ENCODE results near the gene ATP6V0C. TPM values are rescaled to one million over a fixed set of nuclear protein-coding genes. Genes with fewer than 3 reads are reported as not detected.

Gene ATP6V0C
- total and polyA plus RNA-seq, 2 donors from 2014 or later: 303 to 520 TPM

DNA sequence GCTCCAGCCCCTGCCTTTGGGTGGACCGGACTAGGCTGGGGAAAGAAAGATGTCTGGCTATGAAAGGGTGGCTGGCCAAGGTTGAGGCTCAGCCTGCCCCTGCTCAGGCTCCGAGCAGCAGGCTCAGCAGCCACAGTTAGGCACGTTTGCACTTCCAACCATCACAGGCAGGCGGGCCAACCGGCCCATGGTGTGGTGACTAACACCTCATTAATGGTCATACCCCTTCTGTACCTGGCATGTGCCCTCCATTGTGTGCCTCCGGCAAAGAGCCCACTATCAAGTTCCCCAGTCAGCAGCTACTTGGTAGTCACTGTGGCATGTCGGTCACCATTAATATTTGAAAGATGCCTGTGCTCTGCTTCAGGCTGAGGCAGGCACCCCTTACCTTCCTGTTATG, 32.1 kb upstream of the ATP6V0C start:
- no peaks in the 10 kb centered on the region for H3K27me3 ChIP-seq (ENCODE audit: control insufficient read depth, insufficient read depth, low read length)
- intact Hi-C loops (cut with DNase I): no loop called here
- no peak overlapping the region for H3K9ac ChIP-seq (ENCODE audit: low read length in 3 of 3)
- H3K27ac ChIP-seq (ENCODE audit: low read depth in 2 of 2, low read length in 2 of 2): peak overlapping the region; percentile 75 to 78
- H3K4me3 ChIP-seq (ENCODE audit: low read length in 3 of 3): no peak overlapping the region
- FAIRE-seq: no peak
- peaks cover 0 to 58% (median 20%) of the 10 kb centered on the region in 3 donors for H3K4me1 ChIP-seq (ENCODE audit: control insufficient read depth in 2 of 3, insufficient read depth in 2 of 3, low read depth in 1 of 3, low read length in 3 of 3)
- TF ChIP-seq, protein P1, sequence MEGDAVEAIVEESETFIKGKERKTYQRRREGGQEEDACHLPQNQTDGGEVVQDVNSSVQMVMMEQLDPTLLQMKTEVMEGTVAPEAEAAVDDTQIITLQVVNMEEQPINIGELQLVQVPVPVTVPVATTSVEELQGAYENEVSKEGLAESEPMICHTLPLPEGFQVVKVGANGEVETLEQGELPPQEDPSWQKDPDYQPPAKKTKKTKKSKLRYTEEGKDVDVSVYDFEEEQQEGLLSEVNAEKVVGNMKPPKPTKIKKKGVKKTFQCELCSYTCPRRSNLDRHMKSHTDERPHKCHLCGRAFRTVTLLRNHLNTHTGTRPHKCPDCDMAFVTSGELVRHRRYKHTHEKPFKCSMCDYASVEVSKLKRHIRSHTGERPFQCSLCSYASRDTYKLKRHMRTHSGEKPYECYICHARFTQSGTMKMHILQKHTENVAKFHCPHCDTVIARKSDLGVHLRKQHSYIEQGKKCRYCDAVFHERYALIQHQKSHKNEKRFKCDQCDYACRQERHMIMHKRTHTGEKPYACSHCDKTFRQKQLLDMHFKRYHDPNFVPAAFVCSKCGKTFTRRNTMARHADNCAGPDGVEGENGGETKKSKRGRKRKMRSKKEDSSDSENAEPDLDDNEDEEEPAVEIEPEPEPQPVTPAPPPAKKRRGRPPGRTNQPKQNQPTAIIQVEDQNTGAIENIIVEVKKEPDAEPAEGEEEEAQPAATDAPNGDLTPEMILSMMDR (IDR thresholded peaks at IDR 0.05; ENCODE audit: borderline replicate concordance, extremely low read depth, insufficient read depth): no peak
- H3K9me3 ChIP-seq (ENCODE audit: control insufficient read depth in 2 of 3, insufficient read depth in 1 of 3, low read length in 3 of 3): no peaks in the 10 kb centered on the region
- DNase-seq: peak in 1 of 5 donors; percentile 80
- no peaks in the 10 kb centered on the region for H3K36me3 ChIP-seq (ENCODE audit: control insufficient read depth in 2 of 3, insufficient read depth in 3 of 3, low read length in 3 of 3)

DNA sequence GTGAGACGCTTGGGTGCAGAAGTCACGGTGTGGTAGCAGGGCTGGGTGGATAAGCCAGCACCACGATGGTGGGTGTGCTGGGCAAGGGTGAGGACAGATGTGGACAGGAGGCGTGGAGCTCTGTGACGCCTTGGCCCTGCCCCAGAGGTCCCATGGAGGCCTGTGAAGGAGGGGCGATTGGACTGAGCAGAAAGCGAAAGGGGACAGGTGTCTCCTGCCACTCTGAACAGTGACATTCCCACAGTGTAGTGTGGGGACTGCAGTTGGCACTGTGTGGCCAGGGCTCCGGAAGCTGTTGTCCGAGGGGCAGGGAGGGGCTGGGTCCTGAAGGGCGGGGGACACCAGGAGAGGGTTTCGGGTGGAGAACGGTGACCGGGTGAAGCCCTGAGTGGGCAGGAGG, 31.5 kb upstream of the ATP6V0C start:
- H3K4me1 ChIP-seq (ENCODE audit: control insufficient read depth in 2 of 3, insufficient read depth in 2 of 3, low read depth in 1 of 3, low read length in 3 of 3): peaks cover under 1 to 61% (median 24%) of the 10 kb centered on the region in 3 donors
- peak overlapping the region in 1 of 3 donors; percentile 43 for H3K9ac ChIP-seq (ENCODE audit: low read length in 3 of 3)
- H3K27me3 ChIP-seq (ENCODE audit: control insufficient read depth, insufficient read depth, low read length): no peaks in the 10 kb centered on the region
- intact Hi-C loops (cut with DNase I): no loop called here
- peak overlapping the region; percentile 75 to 78 for H3K27ac ChIP-seq (ENCODE audit: low read depth in 2 of 2, low read length in 2 of 2)
- H3K4me3 ChIP-seq (ENCODE audit: low read length in 3 of 3): peak overlapping the region in 1 of 3 donors; percentile 21
- TF ChIP-seq, protein P1 (IDR thresholded peaks at IDR 0.05; ENCODE audit: borderline replicate concordance, extremely low read depth, insufficient read depth): no peak
- no peak for FAIRE-seq
- peak in 2 of 5 donors; percentile 38 to 53 for DNase-seq
- no peaks in the 10 kb centered on the region for H3K36me3 ChIP-seq (ENCODE audit: control insufficient read depth in 2 of 3, insufficient read depth in 3 of 3, low read length in 3 of 3)
- H3K9me3 ChIP-seq (ENCODE audit: control insufficient read depth in 2 of 3, insufficient read depth in 1 of 3, low read length in 3 of 3): no peaks in the 10 kb centered on the region

DNA sequence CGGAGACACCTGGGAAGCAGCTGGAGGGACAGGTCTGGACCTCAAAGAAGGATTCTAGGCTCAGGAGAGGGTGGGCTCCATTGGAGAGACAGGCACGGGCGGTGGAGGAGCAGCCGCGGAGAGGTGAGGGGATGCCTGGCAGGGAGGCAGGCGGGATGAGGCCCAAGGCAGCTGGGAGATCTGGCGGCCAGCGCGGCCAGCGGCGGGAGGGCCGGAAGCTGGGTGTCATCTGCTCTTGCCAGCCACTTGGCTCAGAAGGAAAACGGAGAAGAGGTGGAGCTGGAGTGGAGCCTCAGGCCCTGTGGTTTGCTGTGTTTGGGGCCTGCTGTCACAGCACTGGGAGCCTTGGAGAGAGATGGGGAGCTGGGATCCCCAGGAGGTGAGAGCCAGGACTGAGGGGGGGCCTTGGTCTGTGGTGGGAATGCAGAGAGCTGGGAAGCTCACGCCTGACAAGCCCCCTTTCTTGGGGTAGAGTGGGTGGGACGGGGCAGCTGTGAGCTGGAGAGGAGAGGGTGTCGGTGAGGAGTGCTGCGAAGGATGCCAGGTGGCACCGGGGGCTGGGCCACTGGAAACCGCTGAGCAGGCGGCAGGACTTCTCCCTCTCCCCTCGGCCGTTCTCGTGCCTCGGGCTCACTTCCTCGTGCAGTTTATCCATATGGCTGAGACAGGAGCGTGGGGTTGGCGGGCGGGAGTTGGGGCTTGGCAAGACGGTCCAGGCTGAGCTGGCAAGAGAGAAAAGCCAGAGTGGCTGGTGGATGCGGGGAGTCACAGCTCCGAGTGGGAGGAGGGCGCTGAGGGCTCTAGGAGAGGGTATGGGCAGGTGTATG, 30.8 kb upstream of the ATP6V0C start:
- Histone ChIP-seq H3K9ac (ENCODE audit: low read length in 3 of 3) (peak overlapping the region in 2 of 3 donors; percentile 24 to 43), H3K27ac (ENCODE audit: low read depth in 2 of 2, low read length in 2 of 2) (peak overlapping the region; percentile 75 to 78), H3K4me1 (ENCODE audit: control insufficient read depth in 2 of 3, insufficient read depth in 2 of 3, low read depth in 1 of 3, low read length in 3 of 3) (peaks cover 2 to 63% (median 20%) of the 10 kb centered on the region in 3 donors), H3K27me3 (ENCODE audit: control insufficient read depth, insufficient read depth, low read length) (no peaks in the 10 kb centered on the region), H3K36me3 (ENCODE audit: control insufficient read depth in 2 of 3, insufficient read depth in 3 of 3, low read length in 3 of 3) (no peaks in the 10 kb centered on the region), H3K4me3 (ENCODE audit: low read length in 3 of 3) (peak overlapping the region in 1 of 3 donors; percentile 21), H3K9me3 (ENCODE audit: control insufficient read depth in 2 of 3, insufficient read depth in 1 of 3, low read length in 3 of 3) (no peaks in the 10 kb centered on the region)
- DNase-seq (peak in 4 of 5 donors; percentile 55 to 82 (median 70)), FAIRE-seq (no peak)
- TF ChIP-seq, protein P1 (IDR thresholded peaks at IDR 0.05; ENCODE audit: borderline replicate concordance, extremely low read depth, insufficient read depth): no peak
- intact Hi-C loops (cut with DNase I): no loop called here
